ENCODE data around the gene C1QTNF1. TPM values are rescaled to one million over a fixed set of nuclear protein-coding genes. Genes with fewer than 3 reads are reported as not detected.
A peak's percentile ranks its signal among the peaks of the same experiment; 100 is the strongest.

The C1QTNF1 gene, protein sequence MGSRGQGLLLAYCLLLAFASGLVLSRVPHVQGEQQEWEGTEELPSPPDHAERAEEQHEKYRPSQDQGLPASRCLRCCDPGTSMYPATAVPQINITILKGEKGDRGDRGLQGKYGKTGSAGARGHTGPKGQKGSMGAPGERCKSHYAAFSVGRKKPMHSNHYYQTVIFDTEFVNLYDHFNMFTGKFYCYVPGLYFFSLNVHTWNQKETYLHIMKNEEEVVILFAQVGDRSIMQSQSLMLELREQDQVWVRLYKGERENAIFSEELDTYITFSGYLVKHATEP
- total RNA-seq (2014; rRNA removed; shearing (Covaris generic); ENCODE audit: low replicate concordance) = not detected in 2 replicates

DNA sequence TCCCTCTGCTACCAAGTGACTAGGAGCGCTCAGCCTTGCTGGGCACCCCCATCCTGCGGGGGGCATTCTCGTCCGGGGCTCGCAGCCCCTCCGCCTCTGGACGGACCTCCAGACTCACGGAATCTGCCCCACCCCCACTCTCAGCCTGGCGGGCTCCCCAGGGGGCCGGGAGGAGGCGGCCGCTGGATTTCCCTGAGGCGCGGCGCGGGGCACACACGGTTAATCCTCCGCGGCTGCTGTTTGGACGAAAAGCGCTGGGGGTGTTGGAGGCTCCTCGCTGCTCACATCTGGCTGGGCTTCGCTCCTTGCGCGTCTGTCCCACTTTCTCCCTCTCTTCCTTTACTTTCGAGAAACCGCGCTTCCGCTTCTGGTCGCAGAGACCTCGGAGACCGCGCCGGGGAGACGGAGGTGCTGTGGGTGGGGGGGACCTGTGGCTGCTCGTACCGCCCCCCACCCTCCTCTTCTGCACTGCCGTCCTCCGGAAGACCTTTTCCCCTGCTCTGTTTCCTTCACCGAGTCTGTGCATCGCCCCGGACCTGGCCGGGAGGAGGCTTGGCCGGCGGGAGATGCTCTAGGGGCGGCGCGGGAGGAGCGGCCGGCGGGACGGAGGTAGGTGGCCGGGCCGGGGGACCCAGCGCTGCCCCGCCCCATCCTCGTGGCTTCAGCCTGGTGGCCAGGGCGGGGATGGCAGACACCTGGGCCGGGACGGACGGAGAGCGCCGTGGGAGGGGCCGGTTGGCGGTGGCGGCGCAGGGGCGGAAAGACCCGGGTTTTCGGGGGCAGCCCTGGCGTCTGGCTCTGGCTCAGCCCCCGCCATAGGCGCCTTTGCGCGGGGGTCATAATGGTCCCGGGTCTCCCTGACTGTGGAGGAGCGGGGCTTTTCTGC lies at the start of gene C1QTNF1:
Gene C1QTNF1 (plus strand): TSS at position 284 of the 886 bp plus-strand sequence. CDS start 19,800 bp downstream, outside the sequence.
- in situ Hi-C loops (cut with HindIII; ENCODE audit: low pct_unique_long_range_greater_than_20kb, low sequenced_read_pairs) = no loop called here
- DNase-seq (ENCODE audit: low read depth) = no peak

DNA sequence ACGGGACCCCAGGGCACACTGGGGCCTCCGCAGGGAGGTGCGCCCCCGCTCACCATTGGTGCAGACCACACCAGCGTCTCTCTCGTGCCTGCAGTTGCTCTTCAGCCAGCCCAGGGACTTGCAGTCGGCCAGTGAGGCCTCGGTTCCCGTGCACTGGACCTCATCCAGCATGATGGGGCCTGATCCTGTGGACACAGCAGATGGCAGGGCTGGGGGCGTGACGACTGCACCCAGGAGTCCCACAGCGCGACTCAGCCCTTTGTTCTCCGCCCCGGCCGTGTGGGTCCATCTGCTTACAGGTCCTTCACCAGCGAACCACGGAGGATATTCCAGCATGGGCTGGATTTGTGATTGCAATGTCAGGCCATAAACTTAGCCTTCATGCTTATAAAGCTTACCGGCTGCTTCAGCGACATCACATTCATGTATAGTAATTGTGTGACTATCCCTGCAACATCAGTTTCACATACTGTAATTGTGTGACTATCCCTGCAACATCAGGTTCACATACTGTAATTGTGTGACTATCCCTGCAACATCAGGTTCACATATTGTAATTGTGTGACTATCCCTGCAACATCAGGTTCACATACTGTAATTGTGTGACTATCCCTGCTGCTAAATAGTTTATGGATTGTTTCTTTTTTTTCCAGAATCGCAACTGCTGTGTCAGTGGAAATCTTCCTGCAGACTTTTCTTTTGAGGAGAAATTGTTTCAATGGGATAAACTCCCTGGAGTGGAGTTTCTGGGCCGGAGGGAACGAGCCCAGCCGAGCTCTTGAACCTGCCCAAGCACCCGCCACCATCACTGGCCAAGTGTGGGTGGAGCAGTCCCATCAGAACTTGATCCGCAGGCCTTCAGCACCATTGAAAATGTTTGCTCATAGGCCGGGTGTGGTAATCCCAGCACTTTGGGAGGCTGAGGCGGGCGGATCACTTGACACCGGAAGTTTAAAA lies 49.1 kb upstream of the C1QTNF1 start:
- in situ Hi-C loops (cut with HindIII; ENCODE audit: low pct_unique_long_range_greater_than_20kb, low sequenced_read_pairs) = no loop called here
- peak; percentile 41 for DNase-seq (ENCODE audit: low read depth)

GRCh38 chr17:78976907-78977680 lies 46.9 kb upstream of the C1QTNF1 start:
- in situ Hi-C loops (cut with HindIII; ENCODE audit: low pct_unique_long_range_greater_than_20kb, low sequenced_read_pairs) = no loop called here
- DNase-seq (ENCODE audit: low read depth) = no peak

- in situ Hi-C loops (cut with HindIII; ENCODE audit: low pct_unique_long_range_greater_than_20kb, low sequenced_read_pairs) = no loop called here
Observed at GRCh38 chr17:78977681-78977943, 46.4 kb upstream of the C1QTNF1 start.

DNA sequence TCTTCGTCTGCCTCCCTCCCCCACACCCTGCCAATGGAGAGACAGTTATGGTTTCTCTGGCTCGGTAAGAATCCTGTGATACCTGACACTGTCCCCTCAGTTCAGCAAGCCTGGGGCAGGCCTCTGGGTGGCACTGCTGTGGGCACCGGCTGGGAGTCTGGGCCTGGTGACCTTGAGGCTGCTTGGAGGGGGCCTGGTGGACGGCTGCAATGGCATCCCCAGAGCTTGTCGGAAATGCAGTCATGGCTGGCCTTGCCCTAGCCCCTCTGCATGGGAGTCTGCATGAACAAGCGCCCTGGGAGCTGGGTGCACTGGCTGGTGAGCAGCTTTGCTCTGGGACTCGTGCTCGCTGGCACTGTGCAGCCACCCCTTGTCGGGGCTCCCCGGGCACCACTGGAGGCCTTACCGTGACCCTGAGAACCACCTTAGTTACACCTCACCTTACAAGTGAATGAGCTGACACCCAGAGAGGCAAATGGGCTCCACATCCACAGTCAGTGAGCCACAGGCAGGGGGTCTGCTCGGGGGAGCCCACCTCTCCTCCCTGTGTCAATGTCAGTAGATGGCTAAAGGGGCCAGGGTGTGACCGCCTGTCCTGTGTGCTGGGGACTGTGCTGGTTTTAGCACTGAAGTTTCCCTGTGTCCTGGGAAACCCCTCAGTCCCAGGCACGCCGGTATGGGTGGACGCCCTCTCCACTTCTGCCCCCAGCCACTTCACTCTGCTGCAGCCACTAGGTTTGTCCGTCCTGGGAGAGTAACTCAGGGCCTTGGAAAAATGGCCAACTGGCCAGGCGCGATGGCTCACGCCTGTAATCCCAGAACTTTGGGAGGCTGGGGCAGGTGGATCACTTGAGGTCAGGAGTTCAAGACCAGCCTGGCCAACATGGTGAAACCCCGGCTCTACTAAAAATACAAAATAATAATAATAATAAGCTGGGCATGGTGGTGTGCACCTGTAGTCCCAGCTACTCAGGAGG lies 45.7 kb upstream of the C1QTNF1 start:
- DNase-seq (ENCODE audit: low read depth) = no peak
- in situ Hi-C loops (cut with HindIII; ENCODE audit: low pct_unique_long_range_greater_than_20kb, low sequenced_read_pairs) = no loop called here

More at GRCh38 chr17:78977681-78977943, 46.4 kb upstream of the C1QTNF1 start:
- no peak for DNase-seq (ENCODE audit: low read depth)

DNA sequence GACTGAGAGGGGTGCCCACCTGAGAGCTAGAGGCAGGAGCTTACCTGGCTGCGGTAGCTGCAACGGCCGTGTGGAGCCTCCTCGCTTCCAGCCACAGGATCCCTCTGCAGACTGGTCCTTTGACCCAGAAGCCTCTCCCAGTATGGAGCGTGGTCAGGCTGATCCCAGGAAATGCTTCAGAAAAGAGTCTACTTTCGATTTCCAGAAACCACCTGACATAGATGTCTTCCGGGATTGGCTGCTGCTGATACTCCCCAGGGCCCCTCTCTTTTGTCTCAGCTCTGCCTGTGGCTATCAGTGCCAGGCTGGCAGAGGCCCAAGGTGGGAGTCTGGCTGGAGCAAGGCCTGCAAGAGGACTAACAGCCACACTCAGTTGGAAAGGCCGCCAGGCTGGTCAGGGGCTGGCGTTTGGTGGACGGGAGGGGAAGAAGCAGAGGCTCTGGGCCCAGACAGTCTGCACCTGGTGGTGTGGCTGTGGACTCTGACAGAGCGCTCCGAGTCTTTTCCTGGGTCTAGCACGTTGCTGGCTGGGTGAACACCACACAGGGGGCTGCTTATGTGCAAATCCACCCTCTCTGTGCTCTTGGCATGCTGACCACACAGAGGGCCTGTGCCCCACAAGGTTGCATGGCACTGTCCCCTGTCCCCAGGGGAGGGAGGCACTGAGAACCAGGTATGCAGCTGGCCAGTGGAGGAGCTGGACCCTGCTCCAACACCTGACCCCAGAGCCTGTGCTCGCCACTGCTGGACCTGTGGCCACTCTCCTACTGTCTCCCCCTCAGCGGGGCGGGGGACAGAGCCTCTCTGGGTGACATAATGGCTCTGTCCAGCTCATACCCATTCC lies 44.0 kb upstream of the C1QTNF1 start, which contains the start of gene LGALS3BP:
Gene LGALS3BP (minus strand): TSS at position 144 of the 844 bp plus-strand sequence. CDS start 2,732 bp downstream, outside the sequence.
- peak; percentile 88 for DNase-seq (ENCODE audit: low read depth)
- in situ Hi-C loops (cut with HindIII; ENCODE audit: low pct_unique_long_range_greater_than_20kb, low sequenced_read_pairs) = no loop called here

GRCh38 chr17:78980624-78980972 lies 43.4 kb upstream of the C1QTNF1 start:
- in situ Hi-C loops (cut with HindIII; ENCODE audit: low pct_unique_long_range_greater_than_20kb, low sequenced_read_pairs) = no loop called here
- DNase-seq (ENCODE audit: low read depth) = no peak

GRCh38 chr17:78981010-78981888 lies 42.7 kb upstream of the C1QTNF1 start:
- in situ Hi-C loops (cut with HindIII; ENCODE audit: low pct_unique_long_range_greater_than_20kb, low sequenced_read_pairs) = no loop called here
- DNase-seq (ENCODE audit: low read depth) = no peak

DNA sequence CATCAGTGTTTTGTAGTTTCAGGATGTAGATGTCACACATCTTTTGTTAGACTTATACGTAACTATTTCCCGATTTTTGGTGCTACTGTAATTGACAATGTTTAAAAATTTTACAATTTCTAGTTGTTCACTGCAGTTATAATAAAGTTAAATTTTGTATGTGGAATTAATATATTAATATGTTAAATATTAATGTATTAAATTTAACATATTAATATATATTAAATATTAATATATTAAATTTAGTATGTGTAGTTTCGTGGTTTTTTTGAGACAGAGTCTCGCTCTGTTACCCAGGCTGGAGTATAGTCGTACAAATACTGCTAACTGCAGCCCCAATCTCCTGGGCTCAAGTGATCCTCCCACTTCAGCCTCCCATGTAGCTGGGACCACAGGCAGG lies 38.6 kb upstream of the C1QTNF1 start:
- in situ Hi-C loops (cut with HindIII; ENCODE audit: low pct_unique_long_range_greater_than_20kb, low sequenced_read_pairs) = no loop called here
- no peak for DNase-seq (ENCODE audit: low read depth)

DNA sequence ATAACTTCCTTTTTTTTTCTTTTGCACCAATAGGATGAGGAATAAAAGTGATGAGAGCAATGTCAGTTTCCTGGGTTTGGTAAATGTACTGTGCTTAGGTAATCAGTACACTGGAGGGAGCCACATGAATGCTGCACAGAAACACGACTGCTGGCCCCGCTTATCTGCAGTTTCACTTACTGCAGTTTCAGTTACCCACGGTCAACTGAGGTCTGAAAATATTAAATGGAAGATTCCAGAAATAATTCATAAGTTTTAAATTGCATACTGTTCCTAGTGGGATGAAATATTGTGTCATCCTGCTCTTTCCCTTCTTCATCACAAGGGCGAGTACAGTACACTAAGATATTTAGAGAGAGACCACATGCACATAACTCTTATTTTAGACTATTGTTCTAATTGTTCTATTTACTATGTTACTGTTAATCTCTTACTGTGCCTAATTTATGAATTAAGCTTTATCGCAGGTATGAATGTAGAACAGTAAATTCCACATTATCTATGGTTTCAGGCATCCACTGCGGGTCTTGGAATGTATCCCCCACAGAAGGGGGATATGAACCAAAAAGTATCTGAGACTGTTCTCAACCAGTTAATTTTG lies 37.8 kb upstream of the C1QTNF1 start:
- DNase-seq (ENCODE audit: low read depth) = no peak
- in situ Hi-C loops (cut with HindIII; ENCODE audit: low pct_unique_long_range_greater_than_20kb, low sequenced_read_pairs) = no loop called here

GRCh38 chr17:78986649-78987328 lies 37.2 kb upstream of the C1QTNF1 start:
- peak; percentile 49 for DNase-seq (ENCODE audit: low read depth)
- in situ Hi-C loops (cut with HindIII; ENCODE audit: low pct_unique_long_range_greater_than_20kb, low sequenced_read_pairs) = no loop called here

GRCh38 chr17:78988152-78988551 lies 35.8 kb upstream of the C1QTNF1 start:
- no peak for DNase-seq (ENCODE audit: low read depth)
- in situ Hi-C loops (cut with HindIII; ENCODE audit: low pct_unique_long_range_greater_than_20kb, low sequenced_read_pairs) = no loop called here

GRCh38 chr17:78990349-78991016 lies 33.5 kb upstream of the C1QTNF1 start:
- no peak for DNase-seq (ENCODE audit: low read depth)
- in situ Hi-C loops (cut with HindIII; ENCODE audit: low pct_unique_long_range_greater_than_20kb, low sequenced_read_pairs) = no loop called here
